GM18870 (cell line): ENCODE measurements around the gene CHST6.
A peak's percentile ranks its signal among the peaks of the same experiment; 100 is the strongest.
"Not testable (repeated sequence)": the region's sequence is repeated elsewhere in the genome, so short reads cannot be mapped to it uniquely, and the experiment has no call there.

ENCODE experiments used
- ATAC-seq: cut with Tn5 transposase; IDR thresholded peaks from one replicate; pipeline ENCODE4 v1.9.1; 2021; ENCODE audit warnings: moderate library complexity; ENCODE audit not compliant: unreplicated experiment

Gene CHST6

GRCh38 chr16:75477680-75478473, 17.4 kb downstream of the CHST6 start:
- no peak for ATAC-seq

GRCh38 chr16:75476817-75477216, 18.4 kb downstream of the CHST6 start:
- ATAC-seq = no peak

GRCh38 chr16:75475420-75475847, 19.8 kb downstream of the CHST6 start:
- no peak for ATAC-seq

GRCh38 chr16:75472908-75473877, 22.0 kb downstream of the CHST6 start:
- ATAC-seq = no peak

GRCh38 chr16:75471723-75472633, 23.3 kb downstream of the CHST6 start:
- peak; percentile 63 for ATAC-seq

GRCh38 chr16:75466760-75467159, 28.5 kb downstream of the CHST6 start:
- ATAC-seq = no peak

GRCh38 chr16:75464122-75464918, 30.9 kb downstream of the CHST6 start, which contains the start of gene TMEM170A:
Gene TMEM170A (minus strand): TSS chr16:75464689. CDS start chr16:75464600, 89 bp downstream.
- ATAC-seq = peak; percentile 88

- ATAC-seq = peak; percentile 4
These were observed 31.7 kb downstream of the CHST6 start for GRCh38 chr16:75463389-75464121.

- ATAC-seq = peak; percentile 44
These were observed 32.4 kb downstream of the CHST6 start for GRCh38 chr16:75462806-75463205.

GRCh38 chr16:75461575-75461974, 33.7 kb downstream of the CHST6 start:
- no peak for ATAC-seq

GRCh38 chr16:75460446-75460845, 34.8 kb downstream of the CHST6 start:
- no peak for ATAC-seq

- no peak for ATAC-seq
These were observed 35.5 kb downstream of the CHST6 start for GRCh38 chr16:75459691-75460090.

GRCh38 chr16:75458439-75458838, 36.8 kb downstream of the CHST6 start:
- ATAC-seq = no peak

GRCh38 chr16:75458029-75458428, 37.2 kb downstream of the CHST6 start:
- no peak for ATAC-seq

- ATAC-seq = no peak
These were observed 37.7 kb downstream of the CHST6 start for GRCh38 chr16:75457485-75458021.

GRCh38 chr16:75456971-75457370, 38.3 kb downstream of the CHST6 start:
- no peak for ATAC-seq

GRCh38 chr16:75456486-75456885, 38.8 kb downstream of the CHST6 start:
- not testable (repeated sequence) for ATAC-seq

GRCh38 chr16:75455677-75456076, 39.6 kb downstream of the CHST6 start:
- no peak for ATAC-seq
